ENCODE measurements around the gene DMD. TPM values are rescaled to one million over a fixed set of nuclear protein-coding genes. Genes with fewer than 3 reads are reported as not detected.

Gene DMD
- total and polyA plus RNA-seq, 3 experiments from 2014 or later = 0.03 to 0.48 (median 0.40) TPM

DNA sequence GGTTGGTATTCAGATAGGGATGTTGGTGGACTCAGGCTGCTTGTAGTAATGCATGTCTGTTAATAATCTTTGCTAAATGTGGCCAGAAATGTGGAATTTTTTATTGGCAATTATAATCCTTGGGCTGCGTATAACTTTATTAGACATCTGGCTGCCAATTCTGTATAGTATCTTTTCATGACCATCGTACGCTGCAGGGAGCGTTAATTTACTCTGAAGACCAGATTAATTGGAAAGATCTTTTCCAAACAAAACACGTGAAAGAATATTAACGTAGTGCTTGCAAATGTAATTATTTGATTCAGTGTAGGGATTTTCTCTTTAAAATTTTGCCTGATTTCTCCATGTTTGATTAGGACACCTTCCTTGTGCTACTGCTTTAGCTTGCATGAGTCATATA is 2100.7 kb downstream of the DMD start:
- Mint-ChIP-seq H3K4me1 (no peaks in the 10 kb centered on the region), H3K9me3 (peaks cover 0 to 6% (median 0%) of the 10 kb centered on the region in 5 donors), H3K27ac (no peak overlapping the region), H3K27me3 (peaks cover 2 to 4% of the 10 kb centered on the region in 2 donors), H3K36me3 (no peaks in the 10 kb centered on the region), H3K4me3 (no peak overlapping the region)
- ChIA-PET CTCF (no interaction called here), POLR2A (no interaction called here)
- DNase-seq = no peak
- Histone ChIP-seq H3K27ac (ENCODE audit: low read depth, low read length) (no peak overlapping the region), H3K4me3 (ENCODE audit: low read length) (no peak overlapping the region), H3K36me3 (ENCODE audit: insufficient read depth, low read length) (no peaks in the 10 kb centered on the region), H3K9me3 (ENCODE audit: low read length) (no peaks in the 10 kb centered on the region), H3K4me1 (ENCODE audit: insufficient read depth, low read length) (no peaks in the 10 kb centered on the region), H3K27me3 (ENCODE audit: insufficient read depth, low read length, poor library complexity, severe bottlenecking) (no peaks in the 10 kb centered on the region)

DNA sequence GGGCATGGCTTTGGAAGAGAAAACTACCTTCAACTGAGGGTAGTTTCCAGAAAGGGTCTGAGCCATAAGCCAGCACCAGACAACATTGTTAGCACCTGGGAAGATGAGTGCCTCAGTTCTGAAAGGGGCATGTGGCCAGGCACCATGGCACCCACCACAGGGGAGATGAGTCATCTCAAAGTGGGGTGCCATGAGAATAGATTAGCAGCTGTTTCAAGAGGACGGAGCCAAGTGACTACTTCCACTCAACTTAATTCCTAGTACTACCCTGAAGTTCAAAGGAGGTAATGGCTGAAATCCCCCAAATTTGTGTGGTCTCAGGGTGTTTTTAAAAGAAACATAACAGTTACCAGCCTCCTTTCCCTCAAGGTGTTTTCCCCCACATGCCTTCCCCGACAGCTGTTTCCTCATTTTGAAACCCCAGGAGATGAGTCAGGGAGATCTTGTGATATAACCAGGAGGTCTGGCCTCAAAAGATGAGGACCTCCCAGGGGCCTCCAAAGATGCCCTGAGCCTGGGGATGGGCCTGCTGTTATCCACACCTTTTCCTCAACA is 2111.7 kb downstream of the DMD start:
- no peaks in the 10 kb centered on the region for H3K4me1 Mint-ChIP-seq
- Histone ChIP-seq H3K27ac (ENCODE audit: low read depth, low read length) (no peak overlapping the region), H3K27me3 (ENCODE audit: insufficient read depth, low read length, poor library complexity, severe bottlenecking) (no peaks in the 10 kb centered on the region), H3K4me3 (ENCODE audit: low read length) (no peak overlapping the region), H3K4me1 (ENCODE audit: insufficient read depth, low read length) (no peaks in the 10 kb centered on the region), H3K36me3 (ENCODE audit: insufficient read depth, low read length) (no peaks in the 10 kb centered on the region), H3K9me3 (ENCODE audit: low read length) (no peaks in the 10 kb centered on the region)
- CTCF ChIA-PET = no interaction called here
- peaks cover 0 to 3% of the 10 kb centered on the region in 2 donors for H3K27me3 Mint-ChIP-seq
- peaks cover 0 to 5% (median under 1%) of the 10 kb centered on the region in 5 donors for H3K9me3 Mint-ChIP-seq
- POLR2A ChIA-PET = no interaction called here
- DNase-seq = no peak
- no peak overlapping the region for H3K27ac Mint-ChIP-seq
- no peaks in the 10 kb centered on the region for H3K36me3 Mint-ChIP-seq
- no peak overlapping the region for H3K4me3 Mint-ChIP-seq

DNA sequence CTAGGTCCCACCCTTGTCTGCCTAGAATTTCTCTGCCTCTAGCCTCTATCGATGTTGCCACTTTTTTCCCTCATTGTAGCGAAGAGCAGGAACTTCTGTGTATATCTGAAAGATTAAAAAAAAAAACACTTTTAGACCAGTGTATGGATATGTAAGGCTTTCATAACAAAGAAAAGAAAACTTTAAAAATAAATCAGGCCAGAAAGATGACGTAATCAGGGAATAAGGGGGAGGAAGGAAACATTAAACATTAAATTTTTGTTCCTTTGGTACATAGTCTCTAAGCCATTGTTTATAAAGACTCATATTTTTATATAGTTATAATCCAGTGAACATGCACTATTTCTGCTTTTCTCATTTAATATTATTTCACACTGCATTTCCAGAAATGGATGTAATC is 2113.3 kb downstream of the DMD start:
- H3K9me3 Mint-ChIP-seq = peaks cover 0 to 5% (median 2%) of the 10 kb centered on the region in 5 donors
- Histone ChIP-seq H3K9me3 (ENCODE audit: low read length) (no peaks in the 10 kb centered on the region), H3K36me3 (ENCODE audit: insufficient read depth, low read length) (no peaks in the 10 kb centered on the region), H3K4me1 (ENCODE audit: insufficient read depth, low read length) (no peaks in the 10 kb centered on the region), H3K27me3 (ENCODE audit: insufficient read depth, low read length, poor library complexity, severe bottlenecking) (no peaks in the 10 kb centered on the region), H3K27ac (ENCODE audit: low read depth, low read length) (no peak overlapping the region), H3K4me3 (ENCODE audit: low read length) (no peak overlapping the region)
- H3K4me3 Mint-ChIP-seq = no peak overlapping the region
- no peak overlapping the region for H3K27ac Mint-ChIP-seq
- no peaks in the 10 kb centered on the region for H3K36me3 Mint-ChIP-seq
- DNase-seq = no peak
- CTCF ChIA-PET = no interaction called here
- H3K27me3 Mint-ChIP-seq = peaks cover 0 to 3% of the 10 kb centered on the region in 2 donors
- POLR2A ChIA-PET = no interaction called here
- H3K4me1 Mint-ChIP-seq = no peaks in the 10 kb centered on the region

DNA sequence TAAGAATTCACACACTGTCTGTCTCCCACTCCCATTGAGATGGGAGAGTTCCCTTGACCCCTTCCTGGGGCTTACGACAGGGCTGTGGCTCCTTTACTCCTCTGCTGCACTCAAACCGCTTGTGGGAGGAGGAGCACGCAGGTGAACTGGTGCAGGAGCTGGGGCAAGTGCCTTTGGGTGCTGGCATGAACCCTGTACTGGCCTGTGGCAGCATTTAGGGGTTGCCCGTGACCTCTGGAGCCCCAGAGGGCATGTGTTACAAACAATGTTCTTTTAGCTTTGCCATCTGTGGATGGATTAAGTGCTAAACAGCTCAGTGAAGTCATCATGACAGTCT is 2117.7 kb downstream of the DMD start:
- Mint-ChIP-seq H3K27me3 (peaks cover 0 to 3% of the 10 kb centered on the region in 2 donors), H3K36me3 (no peaks in the 10 kb centered on the region), H3K4me1 (no peaks in the 10 kb centered on the region), H3K9me3 (peaks cover 0 to 3% (median 2%) of the 10 kb centered on the region in 5 donors), H3K27ac (no peak overlapping the region), H3K4me3 (no peak overlapping the region)
- Histone ChIP-seq H3K36me3 (ENCODE audit: insufficient read depth, low read length) (no peaks in the 10 kb centered on the region), H3K9me3 (ENCODE audit: low read length) (no peaks in the 10 kb centered on the region), H3K27me3 (ENCODE audit: insufficient read depth, low read length, poor library complexity, severe bottlenecking) (no peaks in the 10 kb centered on the region), H3K4me3 (ENCODE audit: low read length) (no peak overlapping the region), H3K4me1 (ENCODE audit: insufficient read depth, low read length) (no peaks in the 10 kb centered on the region), H3K27ac (ENCODE audit: low read depth, low read length) (no peak overlapping the region)
- ChIA-PET CTCF (no interaction called here), POLR2A (no interaction called here)
- no peak for DNase-seq

DNA sequence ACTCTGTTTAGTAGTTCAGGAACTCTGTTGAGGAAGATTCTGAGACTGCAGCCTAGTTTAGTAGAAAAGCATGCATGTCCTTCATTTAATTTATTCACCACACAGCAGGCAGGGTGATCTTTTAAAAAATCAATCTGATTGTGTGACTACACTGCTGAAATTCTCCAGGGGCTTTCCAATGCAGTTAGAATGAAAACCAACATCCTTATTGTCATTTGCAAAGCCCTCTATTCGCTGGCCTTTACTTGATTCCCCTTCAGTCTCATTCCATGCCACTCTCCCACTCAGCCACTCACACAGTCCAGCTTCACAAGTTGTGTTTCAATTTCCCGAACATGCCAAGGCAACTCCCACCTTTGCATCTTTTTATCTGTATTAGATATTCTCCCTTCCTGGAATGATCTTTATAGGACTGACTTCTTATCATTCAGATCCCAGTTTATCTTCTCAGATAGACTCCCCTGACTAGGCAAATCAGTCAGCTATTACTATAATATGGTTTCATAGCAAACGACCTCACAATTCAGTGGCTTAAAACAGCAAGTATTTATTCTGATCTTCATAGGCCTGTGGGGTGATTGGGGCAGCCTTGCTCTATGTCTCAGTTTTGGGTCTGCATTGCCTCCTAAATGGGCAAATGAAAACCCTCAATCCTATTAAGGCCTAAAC is 2118.2 kb downstream of the DMD start:
- H3K4me3 Mint-ChIP-seq = no peak overlapping the region
- CTCF ChIA-PET = no interaction called here
- peaks cover 0 to 2% (median 0%) of the 10 kb centered on the region in 5 donors for H3K9me3 Mint-ChIP-seq

DNA sequence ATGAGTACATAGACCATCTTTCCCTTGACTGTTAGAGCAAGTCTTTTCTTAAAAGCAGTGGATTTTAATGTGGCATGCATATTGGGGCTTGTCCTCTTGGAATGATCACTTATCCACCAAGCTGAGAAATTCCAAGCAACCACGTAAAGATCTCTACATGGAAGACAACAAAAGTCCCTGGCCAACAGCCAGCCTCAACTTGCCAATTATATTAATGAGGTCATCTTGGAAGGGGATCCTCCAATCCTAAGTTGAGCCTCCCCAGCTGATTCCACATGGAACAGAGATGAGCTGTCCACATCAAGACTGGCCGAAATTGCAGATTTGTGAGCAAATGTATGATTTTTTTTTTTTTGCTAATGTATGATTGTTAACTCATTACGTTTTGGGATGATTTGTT is 2118.9 kb downstream of the DMD start:
- Histone ChIP-seq H3K27ac (ENCODE audit: low read depth, low read length) (no peak overlapping the region), H3K36me3 (ENCODE audit: insufficient read depth, low read length) (no peaks in the 10 kb centered on the region), H3K4me3 (ENCODE audit: low read length) (no peak overlapping the region), H3K4me1 (ENCODE audit: insufficient read depth, low read length) (no peaks in the 10 kb centered on the region), H3K9me3 (ENCODE audit: low read length) (no peaks in the 10 kb centered on the region), H3K27me3 (ENCODE audit: insufficient read depth, low read length, poor library complexity, severe bottlenecking) (no peaks in the 10 kb centered on the region)
- Mint-ChIP-seq H3K4me3 (no peak overlapping the region), H3K36me3 (no peaks in the 10 kb centered on the region), H3K27ac (no peak overlapping the region), H3K27me3 (peaks cover 0 to 3% of the 10 kb centered on the region in 2 donors), H3K4me1 (no peaks in the 10 kb centered on the region), H3K9me3 (peaks cover 0 to 2% (median 0%) of the 10 kb centered on the region in 5 donors)
- CTCF ChIA-PET = no interaction called here
- DNase-seq = no peak
- POLR2A ChIA-PET = no interaction called here

More for the DNA sequence above, 2118.2 kb downstream of the DMD start:
- DNase-seq = no peak
- POLR2A ChIA-PET = no interaction called here
- Histone ChIP-seq H3K4me3 (ENCODE audit: low read length) (no peak overlapping the region), H3K4me1 (ENCODE audit: insufficient read depth, low read length) (no peaks in the 10 kb centered on the region), H3K27me3 (ENCODE audit: insufficient read depth, low read length, poor library complexity, severe bottlenecking) (no peaks in the 10 kb centered on the region), H3K36me3 (ENCODE audit: insufficient read depth, low read length) (no peaks in the 10 kb centered on the region), H3K27ac (ENCODE audit: low read depth, low read length) (no peak overlapping the region), H3K9me3 (ENCODE audit: low read length) (no peaks in the 10 kb centered on the region)
- Mint-ChIP-seq H3K36me3 (no peaks in the 10 kb centered on the region), H3K27ac (no peak overlapping the region), H3K27me3 (peaks cover 0 to 3% of the 10 kb centered on the region in 2 donors), H3K4me1 (no peaks in the 10 kb centered on the region)

DNA sequence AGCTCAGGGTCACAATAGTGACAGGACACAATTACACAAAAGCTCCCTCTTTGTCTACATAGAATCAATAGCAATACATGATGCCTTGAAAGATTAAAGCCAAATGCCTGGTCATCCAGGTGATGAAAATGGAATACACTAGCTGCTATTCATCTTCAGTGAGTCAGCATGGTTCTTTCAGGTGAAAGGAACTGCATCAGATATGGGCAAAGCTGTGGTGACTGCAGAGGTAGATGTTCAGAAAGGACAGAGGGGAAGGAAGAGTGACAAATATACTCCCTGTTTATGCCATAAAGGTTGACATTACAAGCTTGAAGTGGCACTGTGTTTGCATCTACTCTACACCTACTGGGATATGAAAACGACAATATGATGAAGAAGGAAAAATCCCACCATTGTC is 2119.5 kb downstream of the DMD start:
- Histone ChIP-seq H3K36me3 (ENCODE audit: insufficient read depth, low read length) (no peaks in the 10 kb centered on the region), H3K4me1 (ENCODE audit: insufficient read depth, low read length) (no peaks in the 10 kb centered on the region), H3K27ac (ENCODE audit: low read depth, low read length) (no peak overlapping the region), H3K9me3 (ENCODE audit: low read length) (no peaks in the 10 kb centered on the region), H3K27me3 (ENCODE audit: insufficient read depth, low read length, poor library complexity, severe bottlenecking) (no peaks in the 10 kb centered on the region), H3K4me3 (ENCODE audit: low read length) (no peak overlapping the region)
- Mint-ChIP-seq H3K36me3 (no peaks in the 10 kb centered on the region), H3K27me3 (peaks cover 0 to 2% of the 10 kb centered on the region in 2 donors), H3K4me3 (no peak overlapping the region), H3K9me3 (peaks cover 0 to 2% (median 0%) of the 10 kb centered on the region in 5 donors), H3K27ac (no peak overlapping the region), H3K4me1 (no peaks in the 10 kb centered on the region)
- no peak for DNase-seq
- POLR2A ChIA-PET = no interaction called here
- CTCF ChIA-PET = no interaction called here

DNA sequence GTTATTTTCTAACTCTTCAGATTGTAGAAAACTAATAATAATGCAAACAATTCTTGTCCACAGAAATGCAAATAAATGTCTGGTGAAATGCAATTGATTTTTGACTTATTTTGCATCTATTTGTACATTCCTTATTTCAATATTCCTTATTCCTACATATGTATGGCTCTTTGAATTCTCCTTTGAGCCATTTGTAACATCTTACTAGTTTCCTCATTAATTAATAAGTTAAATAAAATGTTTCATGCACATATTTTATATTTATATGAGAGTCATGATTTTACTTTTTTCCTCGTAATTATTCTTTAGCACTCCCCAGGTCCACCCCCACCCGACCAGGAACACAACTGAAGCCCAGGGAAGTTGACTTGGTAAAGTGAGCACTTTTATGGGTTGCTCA is 2136.8 kb downstream of the DMD start:
- H3K27ac ChIP-seq (ENCODE audit: low read depth, low read length) = no peak overlapping the region
- Mint-ChIP-seq H3K36me3 (no peaks in the 10 kb centered on the region), H3K4me3 (no peak overlapping the region), H3K9me3 (peaks cover 2 to 13% (median 7%) of the 10 kb centered on the region in 5 donors), H3K4me1 (no peaks in the 10 kb centered on the region), H3K27me3 (peaks cover 0 to 2% of the 10 kb centered on the region in 2 donors), H3K27ac (no peak overlapping the region)
- DNase-seq = no peak
- ChIA-PET CTCF (no interaction called here), POLR2A (no interaction called here)
- H3K27me3 ChIP-seq (ENCODE audit: insufficient read depth, low read length, poor library complexity, severe bottlenecking) = no peaks in the 10 kb centered on the region
- H3K4me1 ChIP-seq (ENCODE audit: insufficient read depth, low read length) = no peaks in the 10 kb centered on the region
- H3K9me3 ChIP-seq (ENCODE audit: low read length) = no peaks in the 10 kb centered on the region
- H3K36me3 ChIP-seq (ENCODE audit: insufficient read depth, low read length) = no peaks in the 10 kb centered on the region
- no peak overlapping the region for H3K4me3 ChIP-seq (ENCODE audit: low read length)

All from CD8-positive, alpha-beta memory T cell (primary cell).